GM20431 (cell line): Measurements from ENCODE around the gene MSMO1.

Experiments
- in situ Hi-C: fragments of 300-500 bp; cut with MseI, MboI; formaldehyde crosslinking; loops from one replicate; pipeline ENCODE4 v1.15.0; 2020; ENCODE audit warnings: low sequenced_read_pairs; ENCODE audit not compliant: unreplicated experiment

MSMO1 gene

DNA sequence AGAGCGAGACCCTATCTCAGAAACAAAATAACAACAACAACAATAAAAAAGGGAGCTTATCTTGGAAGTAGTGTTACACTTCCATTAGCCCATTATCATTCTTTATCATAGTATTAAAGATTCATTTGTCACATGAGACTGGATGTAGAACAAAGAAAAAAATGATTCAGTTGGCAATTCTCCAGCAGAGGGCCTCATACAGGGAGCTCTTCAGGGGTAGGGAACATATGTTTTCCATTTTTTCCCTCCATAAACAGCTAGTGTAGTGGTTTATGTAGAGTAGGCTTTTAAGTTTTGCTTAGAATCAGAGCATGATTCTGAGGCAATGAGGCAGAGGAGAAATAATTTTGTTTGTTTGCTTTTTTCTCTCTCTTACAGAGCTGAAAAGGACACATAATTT, 57.1 kb downstream of the MSMO1 start:
- in situ Hi-C loops, result no loop called here

DNA sequence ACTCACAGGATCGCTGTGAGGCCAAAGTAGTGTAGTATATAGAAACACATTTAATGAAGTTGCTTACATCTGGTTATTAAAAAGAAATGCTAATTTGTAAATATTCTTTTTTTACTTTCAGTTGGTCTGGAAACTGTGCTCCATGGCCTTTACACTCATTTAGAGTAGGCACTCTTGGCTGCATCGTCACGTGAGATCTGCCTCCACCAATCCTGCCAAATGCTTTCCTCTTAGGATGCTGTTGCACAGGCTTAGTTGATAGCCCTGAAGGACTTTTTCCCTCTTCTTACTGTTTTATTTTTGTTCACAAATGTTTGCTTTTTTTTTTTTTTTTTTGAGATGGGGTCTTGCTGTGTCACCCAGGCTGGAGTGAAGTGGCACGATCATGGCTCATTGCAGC, 57.7 kb downstream of the MSMO1 start:
- in situ Hi-C loops, result no loop called here

DNA sequence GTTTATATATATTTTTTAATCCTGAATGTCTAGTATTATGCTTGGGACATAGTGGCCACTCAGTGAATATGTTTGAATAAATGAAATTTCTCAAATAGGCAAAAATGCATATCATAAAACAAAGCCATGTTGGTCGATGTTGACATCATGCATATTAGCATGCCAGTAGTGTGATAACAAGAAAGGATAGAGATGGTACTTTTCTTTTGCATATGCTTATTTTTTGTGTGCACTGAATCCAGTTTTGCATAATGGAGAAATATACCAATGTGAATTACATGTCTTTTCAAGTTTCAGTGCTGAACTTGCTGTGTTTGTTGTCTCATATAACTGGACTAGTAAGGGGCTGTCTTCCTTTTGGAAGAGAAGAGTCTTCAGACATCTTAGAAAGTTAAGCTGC, 58.9 kb downstream of the MSMO1 start:
- in situ Hi-C loops, result no loop called here

DNA sequence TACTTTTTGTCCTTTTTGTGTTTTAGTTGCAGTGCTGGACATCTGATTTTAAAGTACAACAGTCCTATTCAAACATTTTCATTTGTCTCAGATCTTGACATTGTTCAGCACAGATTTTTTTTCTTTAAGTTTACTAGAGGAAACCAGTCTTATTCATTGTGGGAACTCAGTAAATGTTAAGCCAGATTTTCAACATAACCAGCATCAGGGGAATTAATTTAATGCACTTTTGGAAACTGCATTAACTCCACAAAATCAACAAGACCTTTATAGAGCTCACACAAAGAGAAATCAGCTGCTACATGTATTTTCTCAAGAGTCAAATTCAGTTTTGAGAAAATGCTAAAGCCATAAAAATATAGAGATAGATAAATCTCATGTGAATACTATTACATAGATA, 61.3 kb downstream of the MSMO1 start:
- in situ Hi-C loops, result no loop called here
